TTC549 (cell line): ENCODE results near the gene MFSD6.
A peak's percentile ranks its signal among the peaks of the same experiment; 100 is the strongest.
"Not testable (repeated sequence)": the region's sequence is repeated elsewhere in the genome, so short reads cannot be mapped to it uniquely, and the experiment has no call there.

Experiments used
- FAIRE-seq: peaks from 2 replicates; lab custom pipeline; 2012; peaks lifted over from hg19 to GRCh38; lab: Jason Lieb, UNC

Gene MFSD6

DNA sequence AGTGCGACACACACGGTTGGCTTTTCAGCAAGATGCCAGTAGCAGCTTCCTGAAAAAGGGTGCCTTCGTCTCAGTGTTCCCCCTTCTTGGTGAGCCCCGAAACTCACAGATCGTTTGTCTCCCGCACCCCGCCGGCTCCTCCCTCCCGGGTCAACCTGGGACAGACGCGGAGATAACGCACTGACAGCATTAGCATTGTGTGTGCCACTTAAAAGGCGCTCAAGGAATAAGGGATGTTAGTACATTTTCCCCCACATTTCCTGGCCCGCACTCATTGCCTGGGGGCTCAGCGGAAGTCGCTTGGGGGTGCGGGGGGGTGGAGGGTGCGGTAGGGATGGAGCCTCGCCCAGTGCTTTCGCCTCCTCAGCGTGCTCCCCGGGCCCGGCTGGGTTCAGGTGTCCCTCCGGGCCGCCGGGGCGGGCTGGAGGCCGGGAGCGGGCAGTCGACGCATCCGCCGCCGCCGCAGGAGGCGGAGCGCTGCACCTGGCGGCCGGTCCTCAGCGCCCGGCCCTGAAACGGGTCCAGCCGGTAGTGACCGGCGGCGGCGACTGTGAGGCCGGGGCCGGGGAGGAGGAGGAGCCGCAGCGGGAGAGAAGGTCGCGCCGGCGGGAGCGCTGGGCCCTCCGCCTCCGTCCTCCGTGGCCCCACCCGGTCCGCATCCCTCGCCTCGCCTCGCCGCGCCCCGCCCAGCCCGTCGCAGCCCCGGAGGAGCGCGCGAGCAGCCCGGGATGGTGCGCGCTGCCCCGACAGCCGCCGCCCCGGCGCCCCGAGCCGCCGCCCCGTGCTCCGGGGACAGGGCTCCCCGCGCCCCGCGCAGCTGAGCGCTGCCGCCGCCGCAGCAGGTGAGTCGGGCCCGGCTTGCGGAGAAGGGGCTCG lies at the start of gene MFSD6:
Gene MFSD6 (plus strand): TSS at position 694 of the 876 bp plus-strand sequence. CDS start 27,675 bp downstream, outside the sequence.
- no peak for FAIRE-seq

GRCh38 chr2:190358655-190359448 lies 49.3 kb upstream of the MFSD6 start:
- FAIRE-seq: not testable (repeated sequence)

DNA sequence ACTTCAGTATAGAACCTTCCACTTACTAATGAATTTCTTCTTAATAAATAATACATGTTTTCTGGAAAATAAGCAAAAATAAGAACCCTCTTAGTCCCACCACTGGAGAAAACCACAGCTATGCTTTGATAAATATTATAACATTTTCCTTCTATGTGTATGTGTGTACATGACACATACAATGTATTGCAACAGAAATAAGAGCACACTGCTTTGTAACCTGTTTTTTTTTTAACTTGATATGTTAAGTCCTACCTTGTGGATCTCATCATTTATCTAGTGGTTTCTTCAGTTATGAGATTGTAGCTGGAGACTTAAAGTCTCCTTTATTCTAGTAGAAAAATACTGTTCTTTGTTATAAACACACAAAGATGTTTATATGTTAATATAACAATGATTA lies 47.6 kb upstream of the MFSD6 start:
- peak; percentile 9 for FAIRE-seq

DNA sequence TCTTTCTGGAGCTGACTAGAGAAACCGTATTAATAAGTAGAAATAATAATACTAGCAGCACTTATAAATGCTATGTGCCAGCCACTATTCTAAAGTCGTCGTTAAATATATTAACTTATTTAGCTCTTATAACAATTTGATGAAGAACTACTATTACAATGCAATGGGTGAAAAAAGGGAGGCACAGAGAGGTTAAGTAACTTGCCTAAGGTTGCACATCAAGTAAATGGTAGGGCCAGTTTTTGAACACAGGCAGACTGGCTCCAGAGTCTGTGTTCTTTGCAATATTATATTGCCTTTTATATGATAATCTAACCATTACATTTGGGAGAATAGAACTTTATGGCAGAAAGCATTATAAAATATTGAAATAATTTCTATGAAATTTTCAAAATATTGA lies 47.2 kb upstream of the MFSD6 start:
- no peak for FAIRE-seq

DNA sequence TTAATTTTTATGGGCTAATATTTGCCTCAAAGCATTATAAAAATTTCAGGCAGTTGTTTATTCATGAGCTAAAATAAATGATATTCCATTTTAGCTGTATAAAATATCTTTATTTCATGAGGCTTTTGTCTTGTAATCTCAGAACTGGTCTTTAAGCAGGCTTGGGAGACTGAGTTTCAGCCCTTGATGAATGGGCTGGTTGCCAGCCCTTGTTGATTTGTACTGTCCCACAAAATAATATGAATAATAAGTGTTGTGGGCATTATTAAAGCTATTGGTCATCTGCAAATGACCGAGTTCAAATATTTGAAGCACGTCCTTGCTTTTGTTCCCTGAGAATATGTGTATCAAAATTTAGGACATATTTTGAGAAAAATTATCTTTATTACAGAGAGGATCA lies 46.6 kb upstream of the MFSD6 start:
- no peak for FAIRE-seq

DNA sequence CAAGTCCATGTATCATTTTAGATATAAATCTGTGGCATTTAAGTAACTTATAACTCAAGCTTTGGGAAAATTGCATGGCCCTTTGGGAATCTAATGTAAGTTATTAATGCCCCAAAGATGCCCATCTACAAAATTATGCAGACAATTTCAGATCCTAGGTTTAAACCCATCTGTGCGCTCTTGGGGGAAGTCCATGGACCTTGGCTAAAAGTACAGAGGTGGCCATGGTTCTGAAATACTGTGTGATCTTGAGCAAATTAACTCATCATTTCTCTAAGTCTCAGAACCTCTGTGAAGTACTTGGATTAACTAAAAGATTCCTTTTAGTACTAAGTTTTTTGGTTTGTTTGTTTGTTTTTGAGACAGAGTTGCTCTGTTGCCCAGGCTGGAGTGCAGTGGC lies 45.3 kb upstream of the MFSD6 start:
- FAIRE-seq: no peak

DNA sequence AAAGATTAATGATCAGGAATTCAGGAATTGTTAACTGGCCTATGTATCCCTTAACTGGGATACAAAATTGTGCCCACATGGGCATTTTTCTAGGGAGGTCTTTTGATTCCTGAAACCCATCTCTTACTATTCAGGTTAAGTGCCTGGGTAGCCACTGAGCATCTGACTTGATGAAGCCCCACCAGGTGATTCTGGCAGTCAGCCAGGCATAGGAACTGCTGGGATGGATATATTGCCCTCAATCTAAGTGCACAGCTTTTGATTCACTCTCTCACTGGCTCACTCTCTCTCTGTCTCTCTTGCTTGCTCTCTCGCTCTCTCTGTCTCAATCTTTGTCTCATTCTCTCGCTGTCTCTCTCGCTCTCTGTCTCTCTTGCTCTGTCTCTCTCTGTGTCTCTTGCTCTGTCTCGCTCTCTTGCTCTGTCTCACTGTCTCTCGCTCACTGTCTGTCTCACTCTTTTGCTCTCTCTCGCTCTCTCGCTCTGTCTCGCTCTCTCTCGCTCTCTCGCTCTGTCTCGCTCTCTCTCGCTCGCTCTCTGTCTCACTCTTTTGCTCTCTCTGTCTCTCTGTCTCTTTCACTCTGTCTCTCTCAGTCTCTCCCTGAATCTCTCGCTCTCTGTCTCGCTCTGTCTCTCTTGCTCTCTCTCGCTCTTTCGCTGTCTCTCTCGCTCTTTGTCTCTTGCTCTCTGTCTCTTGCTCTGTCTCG lies 42.5 kb upstream of the MFSD6 start:
- FAIRE-seq: no peak

- FAIRE-seq: no peak
Measured at GRCh38 chr2:190366248-190366753, 41.9 kb upstream of the MFSD6 start.

- FAIRE-seq: no peak
Measured at GRCh38 chr2:190367091-190367490, 41.1 kb upstream of the MFSD6 start.

DNA sequence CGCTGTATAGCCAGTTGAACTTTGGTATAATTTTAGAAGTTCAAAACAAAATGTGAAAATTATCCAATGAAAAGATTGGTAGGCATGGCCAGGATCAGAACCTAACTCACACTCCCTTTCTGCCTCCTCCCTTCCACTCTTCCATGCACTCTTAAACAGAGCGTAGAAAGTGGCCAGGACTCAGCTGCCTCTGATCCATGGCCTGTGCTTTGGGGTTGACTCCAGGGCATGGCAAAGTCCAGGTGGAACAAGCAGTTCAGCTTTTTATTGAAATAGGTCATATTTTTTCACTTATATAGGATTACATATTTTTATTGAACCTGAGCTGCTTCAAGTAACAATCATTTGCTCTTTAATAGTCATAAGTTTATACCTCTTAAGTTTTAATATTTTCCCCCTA lies 38.5 kb upstream of the MFSD6 start:
- no peak for FAIRE-seq

- FAIRE-seq: no peak
Measured at GRCh38 chr2:190376083-190376482, 32.1 kb upstream of the MFSD6 start.

GRCh38 chr2:190376591-190377245 lies 31.4 kb upstream of the MFSD6 start:
- FAIRE-seq: no peak

- FAIRE-seq: no peak
Measured at GRCh38 chr2:190378880-190379237, 29.3 kb upstream of the MFSD6 start.

GRCh38 chr2:190379249-190379964 lies 28.7 kb upstream of the MFSD6 start:
- FAIRE-seq: no peak

DNA sequence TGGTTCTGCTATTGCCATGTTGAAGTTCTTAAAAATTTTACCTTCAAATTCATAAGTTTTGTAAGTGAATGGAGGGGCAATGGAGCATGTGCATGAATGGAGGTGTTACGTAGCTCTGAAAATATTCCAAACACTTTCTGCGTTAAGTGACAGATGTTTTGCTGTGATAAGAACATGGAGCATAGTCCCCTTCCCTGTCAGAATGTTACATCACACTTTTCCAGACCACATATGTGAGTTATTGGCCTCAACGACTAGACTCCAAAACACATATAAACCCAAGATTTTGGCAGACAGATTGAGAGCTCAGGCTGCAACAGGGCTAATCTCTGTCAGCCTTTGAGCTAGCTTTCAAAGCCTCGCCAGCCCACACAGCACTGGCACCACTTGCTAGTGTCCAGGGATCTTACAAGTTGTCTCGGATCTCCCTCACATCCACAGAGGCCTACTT lies 27.2 kb upstream of the MFSD6 start:
- no peak for FAIRE-seq

DNA sequence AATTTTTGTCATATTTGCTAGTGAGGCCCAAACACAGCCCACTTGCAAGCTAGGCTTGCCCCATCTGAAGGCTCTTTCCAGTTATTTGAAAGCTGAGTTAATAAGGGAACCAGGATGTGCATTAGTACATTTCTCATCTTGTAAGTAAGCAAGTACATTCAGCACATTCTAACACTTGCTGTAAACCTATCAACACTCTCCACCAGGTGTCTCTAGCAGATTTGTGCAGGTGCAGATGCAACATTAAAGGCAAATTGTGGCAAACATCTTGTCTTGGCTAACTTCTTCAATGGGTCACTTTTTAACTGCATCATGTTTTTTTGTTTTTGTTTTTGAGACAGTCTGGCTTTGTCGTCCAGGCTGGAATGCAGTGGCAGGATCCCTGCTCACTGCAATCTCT lies 25.3 kb upstream of the MFSD6 start:
- no peak for FAIRE-seq

DNA sequence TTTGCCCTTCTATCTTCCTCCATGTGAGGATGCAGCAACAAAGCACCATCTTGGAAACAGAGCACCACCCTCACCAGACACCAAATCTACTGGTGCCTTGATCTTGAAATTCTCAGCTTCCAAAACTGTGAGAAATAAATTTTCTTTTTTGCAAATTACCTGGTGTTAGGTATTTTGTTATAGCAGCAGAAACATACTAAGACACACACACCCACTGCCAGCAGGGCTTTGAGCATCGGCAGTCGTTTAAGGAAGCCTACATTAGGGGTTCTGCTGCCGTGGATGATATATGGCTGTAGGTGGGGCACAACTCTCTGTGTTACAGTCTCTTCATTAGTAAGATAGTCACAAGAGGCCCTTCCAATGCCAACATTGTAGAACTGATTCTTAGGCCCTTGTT lies 20.7 kb upstream of the MFSD6 start:
- FAIRE-seq: no peak

GRCh38 chr2:190396271-190396670 lies 11.9 kb upstream of the MFSD6 start:
- no peak for FAIRE-seq

- FAIRE-seq: no peak
Measured at GRCh38 chr2:190402986-190403603, 5.1 kb upstream of the MFSD6 start.

DNA sequence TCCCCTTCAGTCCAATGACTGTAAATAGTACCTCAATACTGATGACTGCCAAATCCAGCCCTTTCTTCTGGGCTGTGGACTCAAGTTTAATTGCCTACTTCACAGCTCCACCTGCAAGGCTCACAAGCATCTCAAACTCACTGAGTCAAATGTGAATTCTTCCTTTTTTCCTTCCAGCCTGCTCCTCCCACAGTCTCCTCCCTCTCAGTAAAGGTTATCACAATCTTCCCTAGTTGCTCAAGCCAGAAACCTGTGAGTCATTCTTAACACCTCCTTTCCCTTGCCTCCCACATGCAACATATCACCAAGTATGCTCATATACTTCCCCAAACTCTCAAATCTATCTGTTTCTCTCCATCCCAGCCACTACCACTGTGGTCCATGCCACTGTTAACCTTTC lies 3.7 kb upstream of the MFSD6 start:
- no peak for FAIRE-seq

DNA sequence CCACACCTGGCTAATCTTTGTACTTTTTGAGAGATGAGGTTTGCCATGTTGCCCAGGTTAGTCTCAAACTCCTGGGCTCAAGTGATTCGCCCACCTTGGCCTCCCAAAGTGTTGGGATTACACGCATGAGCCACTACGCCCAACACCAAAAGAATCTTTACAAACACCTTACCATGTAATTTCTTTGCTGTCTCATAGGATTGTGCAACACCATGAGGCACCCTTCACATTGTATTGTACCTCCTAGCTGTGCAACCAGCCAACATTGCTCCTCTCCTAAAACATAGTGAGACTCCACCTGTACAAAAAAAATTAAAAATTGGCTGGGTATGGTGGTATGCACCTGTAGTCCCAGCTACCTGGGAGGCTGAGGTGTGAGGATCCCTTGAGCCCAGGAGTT lies 3.1 kb upstream of the MFSD6 start:
- FAIRE-seq: no peak
